ENCODE results near the gene SCN1B.
"Not testable (repeated sequence)": the region's sequence is repeated elsewhere in the genome, so short reads cannot be mapped to it uniquely, and the experiment has no call there.

The SCN1B gene

DNA sequence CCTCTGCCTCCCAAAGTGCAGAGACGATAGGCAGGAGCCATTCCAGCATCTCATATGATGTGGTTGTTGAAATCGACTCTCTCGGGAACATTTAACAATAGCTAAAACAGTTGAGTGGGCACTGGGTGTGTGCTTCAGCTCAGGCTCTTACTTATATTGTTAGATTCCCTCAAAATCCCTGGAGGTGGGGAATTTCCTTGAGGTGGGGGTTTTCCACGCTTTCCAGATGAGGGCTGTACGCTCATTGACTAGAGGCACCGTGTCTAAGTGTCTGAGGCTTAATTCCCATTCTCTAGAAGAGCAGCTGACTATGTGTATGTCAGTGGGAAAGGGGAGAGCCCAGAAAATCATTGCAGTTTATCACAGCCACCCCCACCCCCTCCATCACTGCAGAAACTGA lies 41.0 kb upstream of the SCN1B start:
- TF ChIP-seq, protein P1, sequence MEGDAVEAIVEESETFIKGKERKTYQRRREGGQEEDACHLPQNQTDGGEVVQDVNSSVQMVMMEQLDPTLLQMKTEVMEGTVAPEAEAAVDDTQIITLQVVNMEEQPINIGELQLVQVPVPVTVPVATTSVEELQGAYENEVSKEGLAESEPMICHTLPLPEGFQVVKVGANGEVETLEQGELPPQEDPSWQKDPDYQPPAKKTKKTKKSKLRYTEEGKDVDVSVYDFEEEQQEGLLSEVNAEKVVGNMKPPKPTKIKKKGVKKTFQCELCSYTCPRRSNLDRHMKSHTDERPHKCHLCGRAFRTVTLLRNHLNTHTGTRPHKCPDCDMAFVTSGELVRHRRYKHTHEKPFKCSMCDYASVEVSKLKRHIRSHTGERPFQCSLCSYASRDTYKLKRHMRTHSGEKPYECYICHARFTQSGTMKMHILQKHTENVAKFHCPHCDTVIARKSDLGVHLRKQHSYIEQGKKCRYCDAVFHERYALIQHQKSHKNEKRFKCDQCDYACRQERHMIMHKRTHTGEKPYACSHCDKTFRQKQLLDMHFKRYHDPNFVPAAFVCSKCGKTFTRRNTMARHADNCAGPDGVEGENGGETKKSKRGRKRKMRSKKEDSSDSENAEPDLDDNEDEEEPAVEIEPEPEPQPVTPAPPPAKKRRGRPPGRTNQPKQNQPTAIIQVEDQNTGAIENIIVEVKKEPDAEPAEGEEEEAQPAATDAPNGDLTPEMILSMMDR (IDR thresholded peaks at IDR 0.05; ENCODE audit: low read depth, low read length), result no peak
- in situ Hi-C loops (cut with HindIII; ENCODE audit: low sequenced_read_pairs), result no loop called here
- no peak overlapping the region for H3K4me3 ChIP-seq (ENCODE audit: low read depth, low read length)
- no peak for DNase-seq (ENCODE audit: low read depth, low spot score)

DNA sequence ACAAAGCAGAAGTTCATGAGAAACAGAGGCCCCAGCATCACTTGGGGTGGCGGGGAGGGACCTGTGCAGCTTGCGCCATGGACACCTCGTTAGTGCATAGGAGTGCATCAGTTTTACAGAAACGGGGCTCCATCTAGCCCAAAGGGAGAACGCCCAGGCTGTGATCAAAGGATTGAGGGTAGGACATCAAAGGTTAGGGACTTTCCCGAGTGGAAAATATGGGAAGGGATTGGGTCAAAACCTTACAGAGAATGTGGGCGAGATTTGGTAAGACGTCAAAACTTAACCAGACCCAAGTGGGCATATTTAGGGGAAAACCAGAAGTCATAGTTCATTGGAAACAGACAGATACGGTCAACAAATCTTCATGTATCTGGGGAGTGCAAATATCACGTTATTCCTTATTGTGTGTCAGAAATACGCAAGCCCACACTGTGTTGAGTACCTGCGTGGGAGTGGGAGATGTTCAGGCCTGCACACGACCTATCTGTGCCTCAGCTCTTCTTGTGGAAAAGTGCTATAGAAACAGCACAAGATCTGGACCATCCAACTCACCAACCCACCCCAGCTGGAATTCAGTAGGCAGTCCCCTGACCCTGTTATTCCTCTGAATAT lies 39.6 kb upstream of the SCN1B start:
- no peak overlapping the region for H3K4me3 ChIP-seq (ENCODE audit: low read depth, low read length)
- DNase-seq (ENCODE audit: low read depth, low spot score), result no peak
- TF ChIP-seq, protein P1 (IDR thresholded peaks at IDR 0.05; ENCODE audit: low read depth, low read length), result no peak
- in situ Hi-C loops (cut with HindIII; ENCODE audit: low sequenced_read_pairs), result no loop called here

DNA sequence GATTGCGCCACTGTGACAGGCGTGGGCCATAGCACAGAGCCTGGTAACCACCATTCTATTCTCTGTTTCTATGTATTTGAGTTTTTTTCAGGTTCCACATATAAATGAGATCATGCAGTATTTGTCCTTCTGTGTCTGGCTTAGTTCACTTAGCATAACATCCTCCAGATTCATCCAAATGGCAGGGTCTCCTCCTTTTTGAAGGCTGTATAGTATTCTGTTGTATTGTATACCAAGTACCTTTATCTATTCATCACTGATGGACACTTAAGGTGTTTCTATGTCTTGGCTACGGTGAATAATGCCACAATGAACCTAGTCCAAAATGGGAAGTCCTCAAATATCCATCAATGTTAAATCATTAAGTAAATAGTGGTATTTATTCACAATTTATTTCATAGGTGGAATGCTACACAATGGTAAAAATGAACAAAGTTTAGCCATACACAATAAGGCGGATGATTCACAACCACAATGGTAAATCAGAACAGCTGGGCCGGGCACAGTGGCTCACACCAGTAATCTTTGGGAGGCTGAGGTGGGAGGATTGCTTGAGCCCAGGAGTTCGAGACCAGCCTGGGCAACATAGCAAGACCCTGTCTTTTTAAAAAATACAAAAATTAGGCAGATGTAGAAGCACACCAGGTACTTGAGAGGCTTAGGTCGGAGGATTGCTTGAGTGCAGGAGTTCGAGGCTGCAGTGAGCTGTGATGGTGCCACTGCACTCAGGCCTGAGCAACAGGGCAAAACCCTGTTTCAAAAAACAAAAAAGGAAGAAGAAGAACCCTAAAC lies 38.5 kb upstream of the SCN1B start:
- DNase-seq (ENCODE audit: low read depth, low spot score), result no peak
- TF ChIP-seq, protein P1 (IDR thresholded peaks at IDR 0.05; ENCODE audit: low read depth, low read length), result no peak
- H3K4me3 ChIP-seq (ENCODE audit: low read depth, low read length), result no peak overlapping the region
- in situ Hi-C loops (cut with HindIII; ENCODE audit: low sequenced_read_pairs), result no loop called here

DNA sequence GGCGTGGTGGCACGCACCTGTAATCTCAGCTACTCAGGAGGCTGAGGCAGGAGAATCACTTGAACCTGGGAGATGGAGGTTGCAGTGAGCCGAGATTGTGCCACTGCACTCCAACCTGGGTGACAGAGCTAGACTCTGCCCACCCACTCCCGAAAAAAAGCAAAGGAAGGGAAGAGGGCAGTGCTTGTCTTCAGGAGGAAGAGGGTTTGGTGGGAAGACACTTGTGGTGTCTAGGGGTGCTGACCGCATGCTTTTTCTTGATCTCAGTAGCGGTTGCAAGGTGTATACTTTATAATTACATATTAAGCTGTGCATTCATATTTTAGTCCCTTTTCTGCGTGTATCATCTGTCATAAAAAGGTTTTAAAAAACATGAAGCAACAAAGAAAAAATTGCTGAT lies 37.7 kb upstream of the SCN1B start:
- in situ Hi-C loops (cut with HindIII; ENCODE audit: low sequenced_read_pairs); H3K4me3 ChIP-seq (ENCODE audit: low read depth, low read length); DNase-seq (ENCODE audit: low read depth, low spot score): not testable (repeated sequence)

DNA sequence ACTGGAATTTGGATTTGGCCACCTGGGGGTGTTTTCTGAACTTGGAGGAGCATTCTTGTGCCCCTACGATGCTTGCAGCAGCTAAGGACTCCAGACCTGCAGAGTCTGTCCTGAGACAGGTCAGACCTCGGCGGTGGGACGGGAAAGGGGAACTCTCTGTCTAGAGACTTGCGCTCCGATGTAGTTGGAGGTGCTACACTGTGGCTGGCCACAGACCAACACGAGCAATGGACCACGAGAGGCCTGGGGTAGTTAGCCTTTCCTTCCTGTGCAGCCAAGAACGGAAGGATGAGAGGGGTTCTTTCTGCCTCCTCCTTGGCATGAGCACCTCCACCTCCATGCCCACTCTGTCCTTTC lies 36.0 kb upstream of the SCN1B start:
- TF ChIP-seq, protein P1 (IDR thresholded peaks at IDR 0.05; ENCODE audit: low read depth, low read length), result no peak
- in situ Hi-C loops (cut with HindIII; ENCODE audit: low sequenced_read_pairs), result no loop called here
- H3K4me3 ChIP-seq (ENCODE audit: low read depth, low read length), result no peak overlapping the region
- no peak for DNase-seq (ENCODE audit: low read depth, low spot score)

DNA sequence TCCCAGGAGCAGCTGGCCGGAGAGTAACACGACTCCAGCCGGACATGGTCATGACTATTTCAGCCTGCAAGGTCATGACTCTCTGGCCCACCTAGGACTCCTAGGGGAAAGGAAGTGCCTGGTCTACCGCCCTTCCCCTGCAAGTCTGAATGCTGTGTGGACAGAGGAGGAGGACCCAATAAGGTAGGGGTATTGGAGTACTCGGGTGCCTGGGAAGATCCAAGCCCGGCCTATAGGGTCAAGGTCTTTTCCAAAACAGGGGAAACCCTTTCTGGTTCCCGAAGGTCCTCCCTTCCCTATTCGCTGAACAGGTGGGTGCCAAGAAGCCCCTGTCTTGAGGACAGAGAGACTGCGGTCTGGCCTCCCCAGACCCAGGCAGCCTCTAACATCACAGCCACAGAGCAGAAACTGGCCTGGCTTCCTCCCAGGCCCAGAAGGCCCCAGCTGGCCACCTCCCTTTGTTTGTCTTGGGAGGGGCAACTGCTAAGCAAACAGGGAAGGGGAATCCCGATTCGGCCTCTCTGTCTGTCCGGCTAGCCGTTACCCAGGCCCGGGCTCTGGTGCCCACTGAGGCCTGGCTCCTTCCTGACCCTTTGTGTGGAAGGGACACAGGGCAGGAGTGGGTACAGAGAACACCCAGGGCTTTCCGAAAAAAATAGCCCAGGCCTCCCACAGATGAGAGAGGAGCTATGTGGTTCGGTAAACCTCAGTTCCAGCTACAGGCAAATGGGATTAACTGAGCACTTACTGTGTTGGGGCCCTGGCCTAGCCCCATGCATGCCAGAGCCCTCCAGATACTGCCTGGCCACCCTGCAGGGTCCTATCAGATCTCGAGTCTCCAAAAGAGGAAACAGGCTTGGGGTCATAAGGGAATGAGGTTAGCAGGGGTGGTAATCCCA lies 35.4 kb upstream of the SCN1B start:
- TF ChIP-seq, protein P1 (IDR thresholded peaks at IDR 0.05; ENCODE audit: low read depth, low read length), result no peak
- H3K4me3 ChIP-seq (ENCODE audit: low read depth, low read length), result no peak overlapping the region
- DNase-seq (ENCODE audit: low read depth, low spot score), result no peak
- in situ Hi-C loops (cut with HindIII; ENCODE audit: low sequenced_read_pairs), result no loop called here

All from astrocyte of the spinal cord (primary cell).